Urothelium cell line (cell line): Measurements from ENCODE around the gene WDR3.
"Not testable (repeated sequence)": the region's sequence is repeated elsewhere in the genome, so short reads cannot be mapped to it uniquely, and the experiment has no call there.

Source experiments
- DNase-seq: peaks from one replicate; pipeline ENCODE4 v3.0.0; 2011; ENCODE audit warnings: low spot score, mixed read lengths
- FAIRE-seq: peaks from 2 replicates; lab custom pipeline; 2011; peaks lifted over from hg19 to GRCh38; lab: Jason Lieb, UNC

WDR3 gene

GRCh38 chr1:117929343-117930172 lies at the start of gene WDR3, which contains the start of gene GDAP2:
Gene WDR3 (plus strand): TSS chr1:117929739. CDS start chr1:117933320, 3,581 bp downstream.
Gene GDAP2 (minus strand): TSS chr1:117929621. CDS start chr1:117920357, 9,264 bp downstream.
- FAIRE-seq (peak; percentile 58), DNase-seq (peak; percentile 97)

- FAIRE-seq, result no peak
- no peak for DNase-seq
These were observed 45.9 kb upstream of the WDR3 start for GRCh38 chr1:117883616-117884015.

- peak; percentile 5 for DNase-seq
- no peak for FAIRE-seq
These were observed 43.3 kb upstream of the WDR3 start for GRCh38 chr1:117886101-117886795.

GRCh38 chr1:117890452-117890851 lies 39.1 kb upstream of the WDR3 start:
- no peak for DNase-seq
- FAIRE-seq, result no peak

GRCh38 chr1:117892512-117892911 lies 37.0 kb upstream of the WDR3 start:
- FAIRE-seq (no peak), DNase-seq (no peak)

- no peak for DNase-seq
- FAIRE-seq, result no peak
These were observed 35.5 kb upstream of the WDR3 start for GRCh38 chr1:117894078-117894477.

GRCh38 chr1:117895482-117896114 lies 33.9 kb upstream of the WDR3 start:
- peak; percentile 56 for DNase-seq
- no peak for FAIRE-seq

- DNase-seq (no peak), FAIRE-seq (no peak)
These were observed 32.0 kb upstream of the WDR3 start for GRCh38 chr1:117897551-117897950.

- no peak for DNase-seq
- FAIRE-seq, result no peak
These were observed 29.7 kb upstream of the WDR3 start for GRCh38 chr1:117899801-117900200.

- FAIRE-seq, result no peak
- no peak for DNase-seq
These were observed 26.6 kb upstream of the WDR3 start for GRCh38 chr1:117902944-117903343.

GRCh38 chr1:117904485-117904884 lies 25.1 kb upstream of the WDR3 start:
- FAIRE-seq (no peak), DNase-seq (no peak)

- DNase-seq, result no peak
- no peak for FAIRE-seq
These were observed 24.5 kb upstream of the WDR3 start for GRCh38 chr1:117905019-117905418.

GRCh38 chr1:117911051-117911450 lies 18.5 kb upstream of the WDR3 start:
- FAIRE-seq, result no peak
- DNase-seq, result no peak

- FAIRE-seq, result no peak
- no peak for DNase-seq
These were observed 10.2 kb upstream of the WDR3 start for GRCh38 chr1:117919376-117919775.

- DNase-seq, result no peak
- no peak for FAIRE-seq
These were observed 7.5 kb upstream of the WDR3 start for GRCh38 chr1:117921991-117922390.

GRCh38 chr1:117922717-117923116 lies 6.8 kb upstream of the WDR3 start:
- DNase-seq, FAIRE-seq: not testable (repeated sequence)

- no peak for DNase-seq
- no peak for FAIRE-seq
These were observed 3.6 kb upstream of the WDR3 start for GRCh38 chr1:117925981-117926380.

GRCh38 chr1:117928881-117929342 lies 627 bp upstream of the WDR3 start:
- FAIRE-seq (no peak), DNase-seq (peak; percentile 63)

GRCh38 chr1:117930173-117930447 lies 571 bp downstream of the WDR3 start:
- FAIRE-seq (no peak), DNase-seq (no peak)

GRCh38 chr1:117930484-117930883 lies 945 bp downstream of the WDR3 start:
- no peak for DNase-seq
- no peak for FAIRE-seq

- no peak for FAIRE-seq
These were observed 3.0 kb downstream of the WDR3 start for GRCh38 chr1:117932576-117932975.

GRCh38 chr1:117933769-117934168 lies 4.2 kb downstream of the WDR3 start:
- DNase-seq, result no peak
- FAIRE-seq, result no peak

More at GRCh38 chr1:117932576-117932975, 3.0 kb downstream of the WDR3 start:
- no peak for DNase-seq
